ENCODE measurements around the gene GATA5.

GATA5 gene

GRCh38 chr20:62486484-62486883, 10.7 kb upstream of the GATA5 start:
- Histone ChIP-seq H3K27me3 (ENCODE audit: insufficient read depth, poor library complexity, severe bottlenecking) (peaks cover 60% of the 10 kb centered on the region), H3K27ac (replicated peaks) (no peak overlapping the region), H3K4me3 (replicated peaks; ENCODE audit: insufficient read depth, low read length) (no peak overlapping the region)
- no peak for DNase-seq (ENCODE audit: low read depth in 1 of 2, low spot score in 1 of 2)
- TF ChIP-seq GABPA (IDR thresholded peaks at IDR 0.05; ENCODE audit: low read depth), result no peak
- TF ChIP-seq, protein P1, sequence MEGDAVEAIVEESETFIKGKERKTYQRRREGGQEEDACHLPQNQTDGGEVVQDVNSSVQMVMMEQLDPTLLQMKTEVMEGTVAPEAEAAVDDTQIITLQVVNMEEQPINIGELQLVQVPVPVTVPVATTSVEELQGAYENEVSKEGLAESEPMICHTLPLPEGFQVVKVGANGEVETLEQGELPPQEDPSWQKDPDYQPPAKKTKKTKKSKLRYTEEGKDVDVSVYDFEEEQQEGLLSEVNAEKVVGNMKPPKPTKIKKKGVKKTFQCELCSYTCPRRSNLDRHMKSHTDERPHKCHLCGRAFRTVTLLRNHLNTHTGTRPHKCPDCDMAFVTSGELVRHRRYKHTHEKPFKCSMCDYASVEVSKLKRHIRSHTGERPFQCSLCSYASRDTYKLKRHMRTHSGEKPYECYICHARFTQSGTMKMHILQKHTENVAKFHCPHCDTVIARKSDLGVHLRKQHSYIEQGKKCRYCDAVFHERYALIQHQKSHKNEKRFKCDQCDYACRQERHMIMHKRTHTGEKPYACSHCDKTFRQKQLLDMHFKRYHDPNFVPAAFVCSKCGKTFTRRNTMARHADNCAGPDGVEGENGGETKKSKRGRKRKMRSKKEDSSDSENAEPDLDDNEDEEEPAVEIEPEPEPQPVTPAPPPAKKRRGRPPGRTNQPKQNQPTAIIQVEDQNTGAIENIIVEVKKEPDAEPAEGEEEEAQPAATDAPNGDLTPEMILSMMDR (IDR thresholded peaks at IDR 0.05; ENCODE audit: insufficient read depth, low read length), result no peak
- no peak for TF ChIP-seq POLR2AphosphoS5 (IDR thresholded peaks at IDR 0.05; ENCODE audit: low read depth)
- TF ChIP-seq SPI1 (IDR thresholded peaks at IDR 0.05; ENCODE audit: borderline replicate concordance, low read depth), result no peak
- TF ChIP-seq, protein P2, sequence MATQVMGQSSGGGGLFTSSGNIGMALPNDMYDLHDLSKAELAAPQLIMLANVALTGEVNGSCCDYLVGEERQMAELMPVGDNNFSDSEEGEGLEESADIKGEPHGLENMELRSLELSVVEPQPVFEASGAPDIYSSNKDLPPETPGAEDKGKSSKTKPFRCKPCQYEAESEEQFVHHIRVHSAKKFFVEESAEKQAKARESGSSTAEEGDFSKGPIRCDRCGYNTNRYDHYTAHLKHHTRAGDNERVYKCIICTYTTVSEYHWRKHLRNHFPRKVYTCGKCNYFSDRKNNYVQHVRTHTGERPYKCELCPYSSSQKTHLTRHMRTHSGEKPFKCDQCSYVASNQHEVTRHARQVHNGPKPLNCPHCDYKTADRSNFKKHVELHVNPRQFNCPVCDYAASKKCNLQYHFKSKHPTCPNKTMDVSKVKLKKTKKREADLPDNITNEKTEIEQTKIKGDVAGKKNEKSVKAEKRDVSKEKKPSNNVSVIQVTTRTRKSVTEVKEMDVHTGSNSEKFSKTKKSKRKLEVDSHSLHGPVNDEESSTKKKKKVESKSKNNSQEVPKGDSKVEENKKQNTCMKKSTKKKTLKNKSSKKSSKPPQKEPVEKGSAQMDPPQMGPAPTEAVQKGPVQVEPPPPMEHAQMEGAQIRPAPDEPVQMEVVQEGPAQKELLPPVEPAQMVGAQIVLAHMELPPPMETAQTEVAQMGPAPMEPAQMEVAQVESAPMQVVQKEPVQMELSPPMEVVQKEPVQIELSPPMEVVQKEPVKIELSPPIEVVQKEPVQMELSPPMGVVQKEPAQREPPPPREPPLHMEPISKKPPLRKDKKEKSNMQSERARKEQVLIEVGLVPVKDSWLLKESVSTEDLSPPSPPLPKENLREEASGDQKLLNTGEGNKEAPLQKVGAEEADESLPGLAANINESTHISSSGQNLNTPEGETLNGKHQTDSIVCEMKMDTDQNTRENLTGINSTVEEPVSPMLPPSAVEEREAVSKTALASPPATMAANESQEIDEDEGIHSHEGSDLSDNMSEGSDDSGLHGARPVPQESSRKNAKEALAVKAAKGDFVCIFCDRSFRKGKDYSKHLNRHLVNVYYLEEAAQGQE (IDR thresholded peaks at IDR 0.05; ENCODE audit: insufficient replicate concordance, low read depth), result no peak

- H3K27ac ChIP-seq (replicated peaks), result no peak overlapping the region
- H3K27me3 ChIP-seq (ENCODE audit: insufficient read depth, poor library complexity, severe bottlenecking), result peaks cover 64% of the 10 kb centered on the region
- no peak for DNase-seq (ENCODE audit: low read depth in 1 of 2, low spot score in 1 of 2)
- no peak overlapping the region for H3K4me3 ChIP-seq (replicated peaks; ENCODE audit: insufficient read depth, low read length)
- TF ChIP-seq SPI1 (IDR thresholded peaks at IDR 0.05; ENCODE audit: borderline replicate concordance, low read depth) (no peak), POLR2AphosphoS5 (IDR thresholded peaks at IDR 0.05; ENCODE audit: low read depth) (no peak), GABPA (IDR thresholded peaks at IDR 0.05; ENCODE audit: low read depth) (no peak)
- TF ChIP-seq, protein P1 (IDR thresholded peaks at IDR 0.05; ENCODE audit: insufficient read depth, low read length), result no peak
- TF ChIP-seq, protein P2 (IDR thresholded peaks at IDR 0.05; ENCODE audit: insufficient replicate concordance, low read depth), result no peak
Measured at GRCh38 chr20:62485701-62486089, 9.9 kb upstream of the GATA5 start.

DNA sequence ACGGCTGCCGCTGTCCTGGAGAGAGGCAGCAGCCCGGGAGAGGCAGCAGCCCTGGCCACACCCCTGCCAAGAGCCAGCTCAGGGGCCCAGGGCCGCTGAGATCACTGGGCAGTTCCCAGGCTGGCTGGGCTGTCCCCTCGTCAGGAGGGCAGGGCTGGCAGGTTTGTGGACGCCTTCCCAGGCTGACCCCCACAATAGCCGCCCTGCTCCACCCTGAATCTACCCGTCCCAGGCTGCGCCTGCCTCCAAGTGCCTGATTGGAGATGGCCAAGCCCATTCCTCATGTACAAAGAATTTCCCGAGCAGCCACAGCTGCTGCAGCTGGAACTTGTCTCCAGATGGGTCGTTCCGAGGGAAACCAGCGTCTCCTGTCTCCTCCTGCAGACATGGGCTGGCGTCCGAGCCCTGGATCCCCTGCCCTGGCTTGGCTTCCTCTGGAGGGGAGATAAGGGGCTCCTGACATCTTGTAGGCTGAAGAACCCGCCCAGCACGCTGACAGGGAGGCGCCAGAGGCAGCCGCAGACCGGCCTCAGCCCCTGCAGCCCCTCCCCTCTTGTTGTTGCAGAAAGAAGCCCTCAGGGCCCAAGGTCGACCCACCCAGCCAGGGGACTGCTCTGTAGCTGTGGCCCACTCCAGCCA, 9.4 kb upstream of the GATA5 start:
- peaks cover 68% of the 10 kb centered on the region for H3K27me3 ChIP-seq (ENCODE audit: insufficient read depth, poor library complexity, severe bottlenecking)
- no peak for DNase-seq (ENCODE audit: low read depth in 1 of 2, low spot score in 1 of 2)
- TF ChIP-seq SPI1 (IDR thresholded peaks at IDR 0.05; ENCODE audit: borderline replicate concordance, low read depth) (no peak), POLR2AphosphoS5 (IDR thresholded peaks at IDR 0.05; ENCODE audit: low read depth) (no peak), GABPA (IDR thresholded peaks at IDR 0.05; ENCODE audit: low read depth) (no peak)
- TF ChIP-seq, protein P2 (IDR thresholded peaks at IDR 0.05; ENCODE audit: insufficient replicate concordance, low read depth), result no peak
- TF ChIP-seq, protein P1 (IDR thresholded peaks at IDR 0.05; ENCODE audit: insufficient read depth, low read length), result no peak
- no peak overlapping the region for H3K4me3 ChIP-seq (replicated peaks; ENCODE audit: insufficient read depth, low read length)
- no peak overlapping the region for H3K27ac ChIP-seq (replicated peaks)
